Caco-2 (cell line): ENCODE data around the gene ZNF433. TPM values are rescaled to one million over a fixed set of nuclear protein-coding genes. Genes with fewer than 3 reads are reported as not detected.
A peak's percentile ranks its signal among the peaks of the same experiment; 100 is the strongest.

ENCODE experiments used
- BruUV-seq: library from RNA; stranded (reverse); fragments of 400-500 nt; replicated peaks from 2 replicates; lab custom pipeline; 2021; lab: Mats Ljungman, UMichigan
- CTCF ChIA-PET: fragments of 300-600 bp; sonication (Branson Sonifier 250); formaldehyde crosslinking; loops from one replicate; lab custom pipeline; 2022; ENCODE audit warnings: antibody characterized with exemption; lab: Charles Lee
- POLR2A ChIA-PET: fragments of 300-600 bp; sonication (Branson Sonifier 250); formaldehyde crosslinking; loops from one replicate; lab custom pipeline; 2022; ENCODE audit warnings: antibody characterized with exemption; lab: Charles Lee
- DNase-seq, 2 experiments: peaks; one replicate each; pipeline versions ENCODE4 v3.0.0 to v3.0.0-alpha.2; 2020 to 2022
- H3K27me3 ChIP-seq: replicated peaks from 2 replicates; pipeline ENCODE4 v1.6.0; 2011; ENCODE audit warnings: low read length; ENCODE audit not compliant: control insufficient read depth, insufficient read depth
- H3K36me3 ChIP-seq: 2 replicates; pipeline ENCODE4 v1.5.1; 2011; ENCODE audit warnings: low read length; ENCODE audit not compliant: control insufficient read depth, insufficient read depth
- H3K4me1 ChIP-seq: fragments of 250-450 bp; sonication (Bioruptor Pico); 2 replicates; pipeline ENCODE4 v1.5.1; 2020; ENCODE audit warnings: mild to moderate bottlenecking
- H3K4me3 ChIP-seq: 2 replicates; pipeline ENCODE4 v1.5.1; 2011; ENCODE audit warnings: low read depth, mild to moderate bottlenecking, control low read depth, low read length
- H3K9me3 ChIP-seq: fragments of 250-450 bp; sonication (Bioruptor Pico); 2 replicates; pipeline ENCODE4 v1.5.1; 2020; ENCODE audit warnings: mild to moderate bottlenecking, moderate library complexity
- H3K27ac Mint-ChIP-seq: one replicate; pipeline ENCODE4 v1.8.0; 2022; ENCODE audit warnings: mixed read lengths; ENCODE audit not compliant: unreplicated experiment
- H3K27me3 Mint-ChIP-seq: one replicate; pipeline ENCODE4 v1.8.0; 2022; ENCODE audit warnings: mixed read lengths; ENCODE audit not compliant: insufficient read depth, unreplicated experiment
- H3K36me3 Mint-ChIP-seq: one replicate; pipeline ENCODE4 v1.8.0; 2022; ENCODE audit warnings: mild to moderate bottlenecking, mixed read lengths; ENCODE audit not compliant: insufficient read depth, unreplicated experiment
- H3K4me1 Mint-ChIP-seq: one replicate; pipeline ENCODE4 v1.8.0; 2022; ENCODE audit warnings: low read depth, mixed read lengths; ENCODE audit not compliant: unreplicated experiment
- H3K4me3 Mint-ChIP-seq: one replicate; pipeline ENCODE4 v1.8.0; 2022; ENCODE audit warnings: mild to moderate bottlenecking, moderate library complexity, mixed read lengths; ENCODE audit not compliant: unreplicated experiment
- H3K9me3 Mint-ChIP-seq: one replicate; pipeline ENCODE4 v1.8.0; 2022; ENCODE audit warnings: mixed read lengths; ENCODE audit not compliant: unreplicated experiment
- CTCF ChIP-seq, 2 experiments: fragments of 200-600 bp in 1 of 2; IDR thresholded peaks; 1 replicate in 1 of 2; 2 replicates in 1 of 2; pipeline versions ENCODE4 v1.5.1 to v1.8.0; 2011 to 2022; ENCODE audit warnings: antibody characterized with exemption in 1 of 2, control low read depth in 1 of 2, inconsistent platforms in 1 of 2, low read depth in 1 of 2, low read length in 1 of 2, mild to moderate bottlenecking in 1 of 2, moderate library complexity in 1 of 2; ENCODE audit not compliant: insufficient read depth in 1 of 2, severe bottlenecking in 1 of 2, unreplicated experiment in 1 of 2
- intact Hi-C: fragments of 100-400 bp; cut with micrococcal nuclease; formaldehyde crosslinking; loops from one replicate; pipeline ENCODE4 v1.10.0; 2022; ENCODE audit not compliant: unreplicated experiment
- total RNA-seq: library from RNA; stranded (reverse); gene quantifications from 2 replicates; pipeline ENCODE4 v1.2.3, GENCODE V29; 2022

Gene ZNF433
- total RNA-seq, 1 experiment from 2014 or later: 0.75 TPM

- Mint-ChIP-seq H3K27ac (peak within 1 kb of the TSS; percentile 29), H3K36me3 (peaks cover 5% of the 10 kb centered on the region), H3K4me3 (peak within 1 kb of the TSS; percentile 75), H3K27me3 (no peaks in the 10 kb centered on the region), H3K9me3 (peaks cover 9% of the 10 kb centered on the region), H3K4me1 (no peaks in the 10 kb centered on the region)
- peak in 1 of 2 experiments; percentile 22 for TF ChIP-seq CTCF (IDR thresholded peaks at IDR 0.05; ENCODE audit: insufficient read depth in 1 of 2, low read depth in 1 of 2, low read length in 1 of 2, severe bottlenecking in 1 of 2, unreplicated experiment in 1 of 2)
- peak; percentile 76 to 93 for DNase-seq
- peak within 1 kb of the TSS; percentile 56 for H3K4me3 ChIP-seq
- BruUV-seq: TSS peak; percentile 56
- H3K4me1 ChIP-seq: no peaks in the 10 kb centered on the region
- POLR2A ChIA-PET: interaction anchor here (0.5 to 2.1 kb wide), 2 partner anchors 18 to 632 kb away, joined by 6 read pairs; partner anchors contain the start of gene ZNF433
- H3K27me3 ChIP-seq: no peaks in the 10 kb centered on the region
- 0 out of 2 replicates have a peak, but pooled peaks cover 3% of the 10 kb centered on the region for H3K9me3 ChIP-seq
- no peaks in the 10 kb centered on the region for H3K36me3 ChIP-seq
- CTCF ChIA-PET: interaction anchor here (0.6 to 0.8 kb wide), 4 partner anchors 18 to 254 kb away, joined by 3 to 8 read pairs (median 6); partner anchors contain the start of gene ZNF491
- intact Hi-C loops: no loop called here
Observed at GRCh38 chr19:12052497-12053169, 17.2 kb upstream of the ZNF433 start, which contains the start of gene ZNF878. Gene ZNF878 (minus strand): TSS chr19:12052961. CDS start chr19:12052801, 160 bp downstream.

DNA sequence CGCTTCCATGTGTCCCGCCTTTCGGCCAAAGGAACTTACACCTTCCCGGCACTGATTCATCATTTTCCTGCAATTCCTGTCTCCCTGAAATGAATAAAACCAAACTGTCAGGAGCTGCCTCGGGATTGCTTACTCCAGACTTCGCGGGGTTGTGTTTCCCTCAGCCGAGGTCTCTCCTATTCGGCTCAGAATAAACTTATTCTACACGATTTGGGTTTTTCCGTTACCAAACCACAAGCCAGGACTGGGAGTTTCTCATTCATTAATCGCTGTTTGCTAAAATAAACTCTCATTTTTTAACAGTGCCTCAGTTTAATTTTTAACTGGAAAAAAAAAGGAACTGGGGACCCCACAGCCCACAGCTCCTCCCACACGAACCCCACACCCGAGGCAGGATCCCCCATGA, 16.6 kb upstream of the ZNF433 start:
- no peak for TF ChIP-seq CTCF (IDR thresholded peaks at IDR 0.05; ENCODE audit: insufficient read depth in 1 of 2, low read depth in 1 of 2, low read length in 1 of 2, severe bottlenecking in 1 of 2, unreplicated experiment in 1 of 2)
- no peaks in the 10 kb centered on the region for H3K4me1 ChIP-seq
- BruUV-seq: no TSS peak
- H3K36me3 ChIP-seq: no peaks in the 10 kb centered on the region
- peak overlapping the region; percentile 75 for H3K4me3 Mint-ChIP-seq
- no peaks in the 10 kb centered on the region for H3K4me1 Mint-ChIP-seq
- ChIA-PET CTCF (interaction anchor here (0.6 to 0.8 kb wide), 4 partner anchors 17 to 253 kb away, joined by 3 to 8 read pairs (median 6); partner anchors contain the start of gene ZNF491), POLR2A (interaction anchor here (2.1 kb wide), 1 partner anchor 17 kb away, joined by 6 read pairs; the partner anchor contains the start of gene ZNF433)
- H3K27me3 ChIP-seq: no peaks in the 10 kb centered on the region
- no peak for DNase-seq
- peak overlapping the region; percentile 56 for H3K4me3 ChIP-seq
- H3K9me3 Mint-ChIP-seq: peaks cover 9% of the 10 kb centered on the region
- H3K9me3 ChIP-seq: 0 out of 2 replicates have a peak, but pooled peaks cover 3% of the 10 kb centered on the region
- no peak overlapping the region for H3K27ac Mint-ChIP-seq
- H3K27me3 Mint-ChIP-seq: no peaks in the 10 kb centered on the region
- H3K36me3 Mint-ChIP-seq: peaks cover 5% of the 10 kb centered on the region
- intact Hi-C loops: no loop called here

DNA sequence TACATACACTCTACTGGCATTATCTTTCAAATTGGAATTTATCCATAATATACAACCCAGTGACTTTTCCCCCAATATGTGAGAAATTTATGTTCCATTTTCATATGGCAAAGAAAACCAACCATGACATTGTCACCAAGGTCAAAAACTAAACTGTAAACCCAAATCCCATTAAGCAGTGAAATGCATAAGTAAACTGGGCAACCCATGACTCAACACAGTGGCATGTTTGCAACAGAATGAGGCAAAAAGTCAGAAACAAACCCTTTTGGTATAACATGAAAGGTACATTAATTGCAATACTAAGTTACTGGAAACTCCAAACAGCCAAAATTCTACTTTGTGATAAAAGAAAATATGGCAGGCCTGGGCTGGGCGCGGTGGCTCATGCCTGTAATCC, 12.4 kb upstream of the ZNF433 start:
- ChIA-PET CTCF (no interaction called here), POLR2A (no interaction called here)
- BruUV-seq: no TSS peak
- intact Hi-C loops: no loop called here
- no peaks in the 10 kb centered on the region for H3K27me3 ChIP-seq
- no peak overlapping the region for H3K27ac Mint-ChIP-seq
- TF ChIP-seq CTCF (IDR thresholded peaks at IDR 0.05; ENCODE audit: insufficient read depth in 1 of 2, low read depth in 1 of 2, low read length in 1 of 2, severe bottlenecking in 1 of 2, unreplicated experiment in 1 of 2): no peak
- no peaks in the 10 kb centered on the region for H3K9me3 Mint-ChIP-seq
- H3K4me3 Mint-ChIP-seq: no peak overlapping the region
- no peaks in the 10 kb centered on the region for H3K36me3 ChIP-seq
- H3K27me3 Mint-ChIP-seq: no peaks in the 10 kb centered on the region
- DNase-seq: no peak
- H3K9me3 ChIP-seq: peaks cover 21% of the 10 kb centered on the region
- no peak overlapping the region for H3K4me3 ChIP-seq
- no peaks in the 10 kb centered on the region for H3K4me1 Mint-ChIP-seq
- H3K36me3 Mint-ChIP-seq: peaks cover 5% of the 10 kb centered on the region
- no peaks in the 10 kb centered on the region for H3K4me1 ChIP-seq
